Stimulated activated CD8-positive, alpha-beta memory T cell treated with anti-CD3 and anti-CD28 coated beads, Interleukin-4, amount 100 ng/mL, for 48 hours (primary cell): ENCODE data around the gene SLC38A2.
A peak's percentile ranks its signal among the peaks of the same experiment; 100 is the strongest.
"Not testable (repeated sequence)": the region's sequence is repeated elsewhere in the genome, so short reads cannot be mapped to it uniquely, and the experiment has no call there.

Experiments
- DNase-seq: peaks from one replicate; pipeline ENCODE4 v3.0.0-alpha.2; 2020

The SLC38A2 gene

GRCh38 chr12:46360370-46360769, 12.2 kb downstream of the SLC38A2 start:
- DNase-seq = no peak

- DNase-seq = no peak
Observed at GRCh38 chr12:46359667-46360280, 12.8 kb downstream of the SLC38A2 start.

GRCh38 chr12:46358791-46359666, 13.5 kb downstream of the SLC38A2 start:
- no peak for DNase-seq

GRCh38 chr12:46358325-46358700, 14.3 kb downstream of the SLC38A2 start:
- no peak for DNase-seq

GRCh38 chr12:46357438-46358324, 14.9 kb downstream of the SLC38A2 start:
- no peak for DNase-seq

- DNase-seq = no peak
Observed at GRCh38 chr12:46356655-46357437, 15.7 kb downstream of the SLC38A2 start.

- no peak for DNase-seq
Observed at GRCh38 chr12:46354802-46355199, 17.8 kb downstream of the SLC38A2 start.

- DNase-seq = no peak
Observed at GRCh38 chr12:46354111-46354801, 18.3 kb downstream of the SLC38A2 start.

- no peak for DNase-seq
Observed at GRCh38 chr12:46351886-46352650, 20.5 kb downstream of the SLC38A2 start.

- no peak for DNase-seq
Observed at GRCh38 chr12:46351138-46351537, 21.4 kb downstream of the SLC38A2 start.

- no peak for DNase-seq
Observed at GRCh38 chr12:46349253-46349652, 23.3 kb downstream of the SLC38A2 start.

GRCh38 chr12:46343118-46343852, 29.3 kb downstream of the SLC38A2 start:
- DNase-seq = no peak

- peak; percentile 28 for DNase-seq
Observed at GRCh38 chr12:46342562-46343033, 30.0 kb downstream of the SLC38A2 start.

- no peak for DNase-seq
Observed at GRCh38 chr12:46339051-46339450, 33.5 kb downstream of the SLC38A2 start.

- no peak for DNase-seq
Observed at GRCh38 chr12:46332260-46332659, 40.3 kb downstream of the SLC38A2 start.

GRCh38 chr12:46325075-46325474, 47.5 kb downstream of the SLC38A2 start:
- not testable (repeated sequence) for DNase-seq

- DNase-seq = no peak
Observed at GRCh38 chr12:46320731-46321130, 51.8 kb downstream of the SLC38A2 start.

- DNase-seq = no peak
Observed at GRCh38 chr12:46318037-46318436, 54.5 kb downstream of the SLC38A2 start.
